ENCODE measurements around the gene DLST.

Gene DLST

DNA sequence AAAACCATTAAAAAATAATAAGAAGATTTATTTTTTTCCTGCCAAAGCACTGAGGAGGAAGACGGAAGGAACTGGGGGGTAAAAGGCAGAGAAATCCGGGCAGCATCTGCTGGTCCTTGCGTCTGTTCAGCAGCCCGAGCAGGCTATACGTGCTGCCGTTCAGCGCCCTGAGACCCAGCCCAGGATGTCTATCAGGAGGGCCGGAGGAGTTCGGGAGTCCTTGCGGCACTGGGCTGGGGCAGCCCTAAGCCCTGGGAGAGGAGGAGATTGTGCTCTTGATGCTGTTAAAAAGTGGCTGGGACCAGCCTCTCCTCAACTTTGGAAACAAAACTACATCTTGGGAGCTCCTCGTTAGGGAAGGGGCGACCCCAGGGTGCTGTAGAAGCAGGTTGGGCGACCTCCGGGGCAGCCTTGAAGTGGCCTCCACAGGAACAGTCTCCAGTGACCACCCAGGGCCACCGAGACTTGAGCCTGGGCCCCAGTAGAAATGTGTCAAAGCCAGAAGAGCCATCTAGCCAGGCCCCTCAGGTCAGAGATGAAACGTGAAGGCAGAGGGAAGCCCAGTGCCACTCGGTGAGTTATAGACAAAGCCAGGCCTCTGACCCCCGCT, 59.3 kb downstream of the DLST start:
- no peak for DNase-seq (ENCODE audit: low read depth)

DNA sequence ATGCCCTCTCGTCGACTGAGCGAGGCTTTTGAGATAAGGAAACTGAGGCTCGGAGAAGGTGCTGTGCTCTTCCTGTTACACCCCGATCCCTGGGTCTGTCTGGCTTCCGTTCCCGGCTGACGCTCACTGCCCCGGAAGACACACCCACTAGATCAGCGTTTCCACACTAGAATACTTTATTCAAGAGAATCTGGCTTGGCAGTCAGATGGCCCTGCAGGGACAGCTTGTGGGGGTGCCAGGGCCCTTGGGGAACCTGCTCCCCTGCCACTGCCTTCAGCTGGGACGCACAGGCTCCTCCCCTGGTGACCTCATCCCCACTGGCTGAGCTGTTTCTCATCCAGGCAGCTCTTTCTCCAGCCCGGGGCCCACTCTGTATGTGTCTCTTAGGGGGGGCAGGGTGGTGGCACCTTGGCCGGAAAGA, 60.0 kb downstream of the DLST start:
- no peak for DNase-seq (ENCODE audit: low read depth)

GRCh38 chr14:74942181-74942580, 60.5 kb downstream of the DLST start:
- DNase-seq (ENCODE audit: low read depth) = no peak

GRCh38 chr14:74942608-74943007, 60.9 kb downstream of the DLST start:
- no peak for DNase-seq (ENCODE audit: low read depth)

DNA sequence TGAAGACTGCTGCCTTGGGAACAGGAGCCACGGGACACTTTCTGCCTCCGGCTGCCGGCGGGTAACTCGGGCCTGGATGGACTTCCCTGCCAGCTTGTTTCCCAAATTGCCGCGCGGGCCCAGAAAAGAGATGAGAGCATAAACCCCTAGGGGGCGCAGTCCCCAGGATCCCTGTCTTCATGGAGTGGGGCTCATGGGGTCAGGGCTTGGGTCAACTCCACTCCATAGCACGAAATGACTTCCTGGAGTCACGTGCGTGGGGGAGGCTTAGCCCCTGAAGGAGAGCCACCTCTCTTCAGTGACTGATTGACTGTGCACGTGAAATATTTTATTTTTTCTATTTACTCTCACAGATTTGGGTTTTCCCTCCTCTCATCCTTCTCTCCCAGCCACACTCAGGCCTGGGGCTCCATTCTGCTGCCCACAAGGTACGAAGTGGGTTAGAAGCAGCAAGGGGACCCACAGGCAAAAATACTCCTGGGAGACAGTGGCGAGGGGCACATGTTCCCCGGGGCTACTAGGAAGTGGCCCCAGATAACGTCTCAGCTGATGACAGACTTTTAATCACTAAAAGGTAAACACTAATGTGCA, 63.6 kb downstream of the DLST start:
- DNase-seq (ENCODE audit: low read depth) = no peak

DNA sequence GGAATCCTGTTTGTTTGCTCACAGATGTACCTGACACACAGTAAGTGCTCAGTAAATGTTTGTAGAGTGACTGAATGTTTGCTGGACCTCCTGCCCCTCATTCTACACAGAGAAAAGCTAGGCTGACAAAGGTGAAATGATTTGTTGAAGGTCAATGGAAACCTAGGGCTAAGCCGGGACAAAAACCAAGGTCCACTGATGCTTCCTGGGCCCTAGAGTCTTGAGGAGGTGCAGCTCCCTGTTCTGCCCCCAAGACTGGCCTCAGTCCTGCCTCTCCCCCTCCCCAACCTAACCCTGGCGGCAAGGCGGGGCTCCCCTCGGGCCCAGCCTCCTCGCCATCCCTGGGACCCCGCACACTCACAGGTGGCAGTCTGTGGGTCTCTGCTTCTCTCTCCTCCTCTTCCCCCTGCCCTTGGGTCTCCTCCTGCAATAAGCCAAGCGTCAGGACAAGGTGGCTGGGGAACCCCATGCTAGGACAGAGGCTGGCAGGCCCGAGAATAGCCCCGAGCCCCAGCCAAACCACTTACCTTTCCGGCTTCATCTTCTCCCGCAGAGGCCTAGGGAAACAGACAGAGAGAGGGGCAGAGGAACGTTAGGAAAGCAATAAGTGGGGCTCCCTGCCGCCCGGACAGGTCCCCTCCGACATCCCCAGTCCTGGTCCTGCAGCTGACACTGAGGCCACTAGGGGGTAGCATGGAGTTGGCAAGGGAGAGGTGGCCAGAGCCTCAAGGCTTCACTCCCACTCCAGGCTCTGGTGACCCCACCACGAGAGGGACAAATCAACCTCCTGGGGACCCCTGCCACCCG, 64.3 kb downstream of the DLST start:
- DNase-seq (ENCODE audit: low read depth) = no peak

DNA sequence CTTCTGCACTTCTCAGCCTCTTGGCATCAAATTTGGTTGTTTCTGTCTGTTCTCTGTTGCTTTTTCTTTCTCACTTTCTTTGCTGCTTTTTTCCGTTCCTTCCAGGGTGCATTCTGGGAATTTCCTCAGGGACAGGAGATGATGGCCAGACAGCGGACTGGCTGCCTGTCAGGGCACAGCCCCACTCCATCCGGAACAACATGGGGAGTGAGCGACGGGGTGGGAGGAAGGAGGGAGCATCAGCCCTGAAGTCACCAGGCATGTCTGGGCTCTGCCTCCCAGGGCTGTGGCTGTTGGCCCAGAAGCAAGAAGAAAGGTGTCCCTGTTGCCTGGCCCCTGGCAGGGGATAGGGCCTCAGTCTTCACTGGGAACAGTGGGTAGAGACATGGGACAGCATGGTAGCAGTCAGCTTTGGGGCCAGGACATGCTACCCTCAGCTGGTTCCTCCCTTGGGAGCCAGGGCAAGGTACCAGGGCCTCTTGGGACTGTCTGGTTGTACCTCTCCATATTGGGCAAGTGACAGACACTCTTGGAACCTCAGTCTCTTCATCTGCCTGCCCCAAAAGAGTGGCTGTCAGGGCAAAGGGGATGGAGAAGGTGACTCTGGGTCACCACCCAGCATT, 65.1 kb downstream of the DLST start:
- DNase-seq (ENCODE audit: low read depth) = no peak

DNA sequence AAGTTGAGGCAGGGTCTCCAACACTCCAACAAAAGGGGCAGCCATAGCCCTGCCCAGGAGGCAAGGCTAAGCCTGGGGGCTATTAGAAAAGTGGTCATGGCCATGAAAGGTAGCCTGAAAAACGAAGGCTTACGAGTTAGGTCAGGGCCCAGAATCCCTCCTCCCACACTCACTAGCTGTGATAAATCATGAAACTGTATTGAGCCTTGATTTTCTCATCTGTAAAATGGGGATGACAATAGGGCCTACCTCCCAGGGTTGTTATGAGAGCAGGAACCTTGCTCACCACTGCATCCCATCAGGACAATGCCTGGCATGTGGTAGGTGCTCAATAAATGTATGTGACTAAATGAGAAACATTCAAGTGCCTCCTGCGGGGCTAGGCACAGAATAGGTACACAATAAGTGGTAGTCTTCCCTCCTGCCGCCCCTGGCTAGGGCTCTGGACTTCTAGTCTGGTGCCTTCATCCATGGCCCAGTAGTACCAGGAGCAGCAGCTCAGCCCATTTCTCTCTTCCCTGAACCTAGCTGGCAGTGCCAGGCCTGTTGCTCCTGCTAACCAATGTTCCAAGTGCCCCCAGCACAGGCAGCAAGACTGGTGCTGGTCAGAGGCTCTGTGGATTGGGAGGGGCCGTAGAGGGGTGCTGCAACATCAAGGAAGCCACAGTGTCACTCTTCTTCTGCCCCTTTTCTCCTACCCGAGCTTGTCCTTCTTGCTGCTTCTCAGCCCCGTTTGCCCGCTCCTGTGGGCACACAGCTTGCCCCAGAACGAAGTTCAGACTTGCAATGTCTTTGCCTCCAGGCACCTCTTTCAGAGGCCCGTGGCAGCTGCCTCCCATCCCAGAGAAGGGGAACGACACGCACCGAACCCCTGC, 65.9 kb downstream of the DLST start:
- DNase-seq (ENCODE audit: low read depth) = no peak

DNA sequence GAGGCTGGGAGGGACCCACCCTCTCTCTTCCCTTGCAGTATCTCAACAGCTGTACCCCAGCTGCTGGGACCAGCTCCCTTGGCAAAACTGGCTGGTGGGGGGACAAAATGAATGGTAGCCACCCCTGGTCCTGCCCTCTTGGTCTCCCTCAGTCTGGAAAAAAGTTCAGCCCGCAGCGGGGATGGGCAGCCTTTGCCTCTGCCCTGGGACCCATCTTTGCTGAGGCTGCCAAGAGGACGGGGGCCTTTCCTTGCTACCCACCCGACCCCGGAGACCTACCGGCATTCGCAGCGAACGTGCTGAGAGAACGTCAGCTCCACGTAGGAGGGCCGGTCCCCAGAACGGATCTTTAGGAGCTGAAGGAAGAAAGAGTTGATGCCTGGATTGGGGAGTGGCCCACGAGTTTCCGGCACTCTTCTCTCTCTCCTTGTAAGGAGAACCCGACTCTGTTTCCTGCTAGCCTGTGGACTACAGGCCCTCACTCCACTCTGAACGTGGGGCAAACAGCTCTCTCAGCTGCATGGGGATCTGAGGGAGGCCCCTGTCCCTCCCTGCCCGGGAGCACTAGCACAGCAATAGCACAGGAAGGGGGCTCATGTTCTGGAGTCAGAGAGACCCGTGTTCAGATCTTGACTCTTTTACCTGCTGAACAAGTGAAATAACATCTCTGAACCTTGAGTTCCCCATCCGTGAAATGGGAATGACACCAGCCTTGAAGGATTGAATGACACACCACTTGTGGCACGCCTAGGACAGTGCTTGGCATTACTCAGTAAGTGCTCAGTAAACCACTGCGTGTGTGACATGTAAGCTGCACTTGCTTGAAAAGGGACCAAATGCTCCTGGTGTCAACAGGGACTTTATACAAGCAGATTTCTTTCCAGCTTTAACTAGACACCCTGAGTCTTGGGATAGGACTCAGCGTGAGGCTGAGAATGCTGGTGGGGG, 66.8 kb downstream of the DLST start:
- DNase-seq (ENCODE audit: low read depth) = no peak

- no peak for DNase-seq (ENCODE audit: low read depth)
These were observed 67.5 kb downstream of the DLST start for GRCh38 chr14:74949191-74949601.

DNA sequence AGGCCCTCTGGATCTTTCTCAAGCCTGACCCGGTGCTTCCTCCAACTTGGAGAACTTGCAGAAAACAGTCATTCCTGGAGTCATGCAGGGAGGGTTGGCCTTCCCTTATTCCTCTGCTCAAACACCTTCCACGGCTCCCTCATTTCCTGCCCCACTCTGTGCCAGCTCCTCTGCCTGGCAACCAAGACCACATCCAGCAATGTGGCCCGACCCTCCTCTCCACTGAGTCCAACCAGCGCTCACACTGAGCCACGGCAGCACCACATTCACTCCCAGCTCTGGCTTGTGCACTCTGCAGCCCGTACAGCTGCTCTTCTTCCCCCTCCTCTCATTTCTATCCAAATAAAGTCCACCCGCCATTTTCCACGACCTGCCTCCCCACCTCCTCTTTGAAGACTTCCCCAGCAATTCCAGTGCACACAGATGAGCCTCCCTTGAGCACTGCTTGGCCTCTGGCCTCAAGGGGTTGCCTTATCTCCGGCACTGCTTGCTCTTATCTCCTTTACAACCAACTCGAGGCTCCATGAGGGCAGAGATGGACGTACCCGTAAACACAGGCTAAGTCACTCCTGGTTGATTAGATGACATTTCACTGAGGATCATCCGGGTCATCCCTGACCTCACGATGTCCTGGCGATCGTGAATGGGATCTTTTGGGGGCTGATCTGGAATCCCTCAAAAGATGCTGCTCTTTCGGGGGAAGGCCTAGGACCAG, 68.3 kb downstream of the DLST start:
- DNase-seq (ENCODE audit: low read depth) = no peak

DNA sequence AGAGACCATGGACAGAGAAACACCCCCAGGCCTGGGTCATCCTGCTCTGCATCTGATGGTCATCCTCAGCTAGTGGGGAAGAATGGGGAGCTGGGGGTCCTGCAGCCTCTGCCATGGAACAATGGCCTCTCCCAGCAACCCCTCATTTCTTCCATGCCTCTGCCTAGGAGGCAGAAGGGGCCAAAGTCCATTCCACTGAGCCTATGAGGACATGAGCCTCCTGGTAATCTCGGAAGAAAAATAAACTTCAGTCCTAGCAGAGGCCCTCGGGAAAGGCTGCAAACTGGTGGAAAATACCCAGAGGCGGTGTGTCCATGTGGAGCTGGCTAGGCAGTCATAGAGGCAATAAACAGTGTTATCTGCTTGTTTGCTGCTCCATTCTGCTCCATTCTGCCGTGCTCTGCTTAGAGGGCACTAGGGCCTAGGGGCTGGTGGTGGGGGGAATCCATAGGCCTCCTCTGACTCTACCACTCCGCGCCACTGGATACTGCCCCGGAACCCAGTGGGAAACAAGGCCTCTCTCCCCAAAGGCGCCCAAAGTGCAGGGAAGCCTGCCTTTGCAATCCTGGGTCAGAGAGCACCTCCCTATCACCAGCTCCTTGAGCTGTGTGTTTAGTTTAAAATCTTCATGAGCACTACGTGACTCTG, 69.2 kb downstream of the DLST start:
- no peak for DNase-seq (ENCODE audit: low read depth)

GRCh38 chr14:74951443-74952179, 69.9 kb downstream of the DLST start:
- no peak for DNase-seq (ENCODE audit: low read depth)

GRCh38 chr14:74952180-74952665, 70.5 kb downstream of the DLST start:
- DNase-seq (ENCODE audit: low read depth) = no peak

GRCh38 chr14:74952697-74953484, 71.2 kb downstream of the DLST start:
- no peak for DNase-seq (ENCODE audit: low read depth)

Data from HS-27A (cell line).